H9 (cell line): Measurements from ENCODE around the gene FOSL2. TPM values are rescaled to one million over a fixed set of nuclear protein-coding genes. Genes with fewer than 3 reads are reported as not detected.

ENCODE experiments used
- DNase-seq: peaks from one replicate; pipeline ENCODE4 v3.0.0-alpha.2; 2017
- H2AFZ ChIP-seq: one replicate; pipeline ENCODE4 v1.6.1; 2013; ENCODE audit warnings: mild to moderate bottlenecking, low read length, control low read depth, moderate library complexity
- H2AK5ac ChIP-seq: 2 replicates; pipeline ENCODE4 v1.6.1; 2013; ENCODE audit warnings: low read length, control low read depth, mixed read lengths; ENCODE audit not compliant: insufficient read length
- H2BK120ac ChIP-seq: one replicate; pipeline ENCODE4 v1.6.1; 2013; ENCODE audit warnings: low read depth, mild to moderate bottlenecking, low read length, control low read depth, inconsistent platforms; ENCODE audit not compliant: poor library complexity, severe bottlenecking
- H2BK12ac ChIP-seq: 2 replicates; pipeline ENCODE4 v1.6.1; 2013; ENCODE audit warnings: low read length, control low read depth, mixed read lengths, low read depth; ENCODE audit not compliant: insufficient read length
- H2BK15ac ChIP-seq: 2 replicates; pipeline ENCODE4 v1.6.1; 2013; ENCODE audit warnings: low read depth, low read length, control low read depth
- H2BK20ac ChIP-seq: one replicate; pipeline ENCODE4 v1.6.1; 2013; ENCODE audit warnings: low read depth, mild to moderate bottlenecking, low read length, control low read depth, inconsistent platforms; ENCODE audit not compliant: poor library complexity, severe bottlenecking
- H2BK5ac ChIP-seq: 2 replicates; pipeline ENCODE4 v1.6.1; 2013; ENCODE audit warnings: low read length, control low read depth, mixed read lengths; ENCODE audit not compliant: insufficient read length
- H3K14ac ChIP-seq: 2 replicates; pipeline ENCODE4 v1.6.1; 2013; ENCODE audit warnings: low read length, control low read depth; ENCODE audit not compliant: insufficient read depth
- H3K18ac ChIP-seq: 2 replicates; pipeline ENCODE4 v1.6.1; 2013; ENCODE audit warnings: low read depth, mild to moderate bottlenecking, mixed read lengths, low read length, control low read depth; ENCODE audit not compliant: insufficient read length
- H3K23ac ChIP-seq: 2 replicates; pipeline ENCODE4 v1.6.1; 2013; ENCODE audit warnings: low read length, control low read depth, mixed read lengths, low read depth; ENCODE audit not compliant: insufficient read length
- H3K23me2 ChIP-seq: 2 replicates; pipeline ENCODE4 v1.6.1; 2013; ENCODE audit warnings: low read depth, mild to moderate bottlenecking, mixed read lengths, low read length, control low read depth; ENCODE audit not compliant: insufficient read length, poor library complexity, severe bottlenecking
- H3K27ac ChIP-seq: 2 replicates; pipeline ENCODE4 v1.5.1; 2013; ENCODE audit warnings: low read length, control low read depth, mixed read lengths, low read depth; ENCODE audit not compliant: insufficient read length
- H3K27me3 ChIP-seq: 2 replicates; pipeline ENCODE4 v1.6.1; 2013; ENCODE audit warnings: low read length, control low read depth, inconsistent platforms; ENCODE audit not compliant: insufficient read depth
- H3K4ac ChIP-seq: 2 replicates; pipeline ENCODE4 v1.6.1; 2013; ENCODE audit warnings: low read depth, mild to moderate bottlenecking, control low read depth, inconsistent platforms, low read length, moderate library complexity
- H3K4me1 ChIP-seq: 2 replicates; pipeline ENCODE4 v1.6.1; 2013; ENCODE audit warnings: low read length, control low read depth, inconsistent platforms; ENCODE audit not compliant: insufficient read depth
- H3K4me2 ChIP-seq: 2 replicates; pipeline ENCODE4 v1.6.1; 2013; ENCODE audit warnings: low read length, control low read depth, mixed read lengths; ENCODE audit not compliant: insufficient read length, insufficient read depth
- H3K56ac ChIP-seq: 2 replicates; pipeline ENCODE4 v1.6.1; 2013; ENCODE audit warnings: low read depth, mild to moderate bottlenecking, mixed read lengths, low read length, control low read depth; ENCODE audit not compliant: insufficient read length
- H3K79me1 ChIP-seq: 2 replicates; pipeline ENCODE4 v1.6.1; 2013; ENCODE audit warnings: low read depth, mild to moderate bottlenecking, moderate library complexity, low read length, control low read depth, inconsistent platforms; ENCODE audit not compliant: insufficient read depth, poor library complexity, severe bottlenecking
- H3K79me2 ChIP-seq: 2 replicates; pipeline ENCODE4 v1.6.1; 2013; ENCODE audit warnings: low read length, control low read depth, inconsistent platforms; ENCODE audit not compliant: insufficient read depth
- H3K9ac ChIP-seq: 2 replicates; pipeline ENCODE4 v1.6.1; 2013; ENCODE audit warnings: low read length, control low read depth, mixed read lengths; ENCODE audit not compliant: insufficient read length; ENCODE audit errors: extremely low read depth
- H3K9me3 ChIP-seq: one replicate; pipeline ENCODE4 v1.6.1; 2013; ENCODE audit warnings: low read depth, low read length, inconsistent platforms; ENCODE audit not compliant: control insufficient read depth
- H3T11ph ChIP-seq: one replicate; pipeline ENCODE4 v1.6.1; 2013; ENCODE audit warnings: mild to moderate bottlenecking, low read length, control low read depth, inconsistent platforms
- H4K20me1 ChIP-seq: one replicate; pipeline ENCODE4 v1.6.1; 2013; ENCODE audit not compliant: control insufficient read depth, insufficient read length, insufficient read depth
- H4K5ac ChIP-seq: 2 replicates; pipeline ENCODE4 v1.6.1; 2013; ENCODE audit warnings: low read depth, mild to moderate bottlenecking, mixed read lengths, low read length, control low read depth; ENCODE audit not compliant: insufficient read length
- H4K8ac ChIP-seq: replicated peaks from 2 replicates; pipeline ENCODE4 v1.6.1; 2013; ENCODE audit warnings: low read length, control low read depth, mixed read lengths, low read depth; ENCODE audit not compliant: insufficient read length
- H4K91ac ChIP-seq: 2 replicates; pipeline ENCODE4 v1.6.1; 2013; ENCODE audit warnings: low read depth, mild to moderate bottlenecking, moderate library complexity, mixed read lengths, low read length, control low read depth; ENCODE audit not compliant: insufficient read length
- H3K27ac Mint-ChIP-seq, 3 experiments: 2 replicates in 2 of 3; 3 replicates in 1 of 3; pipeline ENCODE4 v1.8.0; 2020 to 2021; ENCODE audit warnings: mixed read lengths in 3 of 3, mild to moderate bottlenecking in 1 of 3, moderate library complexity in 1 of 3
- H3K27me3 Mint-ChIP-seq: 2 replicates; pipeline ENCODE4 v1.8.0; 2021; ENCODE audit warnings: low read depth, mild to moderate bottlenecking, moderate library complexity, mixed read lengths
- H3K36me3 Mint-ChIP-seq, 3 experiments: 2 replicates in 2 of 3; 3 replicates in 1 of 3; pipeline ENCODE4 v1.8.0; 2020 to 2021; ENCODE audit warnings: low read depth in 3 of 3, mixed read lengths in 3 of 3; ENCODE audit not compliant: insufficient read depth in 1 of 3
- H3K4me1 Mint-ChIP-seq, 2 experiments: 2 replicates each; pipeline ENCODE4 v1.8.0; 2020; ENCODE audit warnings: mixed read lengths in 2 of 2
- H3K4me3 Mint-ChIP-seq, 2 experiments: 2 replicates in 1 of 2; 3 replicates in 1 of 2; pipeline ENCODE4 v1.8.0; 2020 to 2021; ENCODE audit warnings: mild to moderate bottlenecking in 2 of 2, mixed read lengths in 2 of 2, moderate library complexity in 1 of 2
- H3K9me3 Mint-ChIP-seq, 2 experiments: 2 replicates in 1 of 2; 3 replicates in 1 of 2; pipeline ENCODE4 v1.8.0; 2020; ENCODE audit warnings: mild to moderate bottlenecking in 2 of 2, mixed read lengths in 2 of 2, moderate library complexity in 1 of 2
- WGBS: extraction: QIAGEN DNeasy Blood & Tissue Kit; methylation state at CpG from one replicate; pipeline ENCODE4 v1.1.7; 2013; ENCODE audit warnings: missing lambda C conversion rate, low lambda C conversion rate, mixed read lengths; ENCODE audit not compliant: insufficient read length; ENCODE audit errors: extremely low coverage; 5-methylcytosine and 5-hydroxymethylcytosine counted together
- total RNA-seq: library from RNA; stranded (reverse); gene quantifications from 2 replicates; pipeline ENCODE4 v1.2.1, GENCODE V29; 2021
- TF ChIP-seq, protein P1 (sequence below): fragments of 200-600 bp; sonication (generic); conservative IDR thresholded peaks from 3 replicates; pipeline ENCODE4 v1.8.0; 2021; ENCODE audit warnings: antibody characterized with exemption, mild to moderate bottlenecking

Gene FOSL2
- total RNA-seq, 1 experiment from 2014 or later: 7.4 TPM

DNA sequence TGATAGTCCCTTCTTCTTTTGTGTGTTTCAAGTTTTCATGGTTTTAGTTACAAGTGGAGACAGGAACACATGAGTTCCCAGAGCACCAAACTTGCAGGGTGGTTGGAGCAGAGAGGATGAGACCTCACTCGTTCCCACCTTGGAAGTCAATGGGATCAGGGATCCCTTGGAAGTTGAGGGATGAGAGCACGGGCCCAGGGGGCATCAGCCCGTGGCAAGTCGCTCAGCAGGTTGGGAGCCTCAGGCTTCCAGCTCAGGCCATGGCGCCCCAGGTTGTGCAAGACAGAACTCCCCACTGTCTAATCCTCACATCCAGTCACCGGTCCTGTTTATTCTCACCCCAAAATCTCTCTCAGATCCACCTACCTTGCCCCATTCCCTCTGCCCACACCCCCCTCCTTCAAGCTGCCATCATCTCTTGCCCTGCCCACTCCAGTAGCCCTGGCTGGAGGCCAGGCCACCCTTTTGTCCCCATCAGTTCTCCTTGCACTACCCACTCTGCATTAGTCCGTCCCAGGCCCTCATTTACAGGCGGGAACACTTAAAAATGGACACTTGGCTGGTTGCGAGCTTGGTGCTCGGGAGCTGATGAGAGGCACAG, 37.6 kb upstream of the FOSL2 start:
- Histone ChIP-seq H3K9ac (no peak overlapping the region), H3K14ac (no peak overlapping the region), H2BK12ac (no peak overlapping the region), H4K5ac (no peak overlapping the region), H3K9me3 (no peaks in the 10 kb centered on the region), H2BK20ac (no peak overlapping the region), H3K4ac (no peak overlapping the region), H4K91ac (no peak overlapping the region), H3K79me2 (no peaks in the 10 kb centered on the region), H3K56ac (no peak overlapping the region), H2AFZ (no peak overlapping the region), H3T11ph (no peak overlapping the region), H3K4me2 (no peak overlapping the region), H3K4me1 (no peaks in the 10 kb centered on the region), H3K27ac (no peak overlapping the region), H4K20me1 (no peaks in the 10 kb centered on the region), H2AK5ac (no peak overlapping the region), H4K8ac (no peak overlapping the region), H3K79me1 (no peaks in the 10 kb centered on the region), H3K27me3 (no peaks in the 10 kb centered on the region), H2BK15ac (no peak overlapping the region), H2BK120ac (no peak overlapping the region), H3K23ac (no peak overlapping the region), H3K18ac (no peak overlapping the region), H3K23me2 (no peaks in the 10 kb centered on the region), H2BK5ac (no peak overlapping the region)
- Mint-ChIP-seq H3K27me3 (no peaks in the 10 kb centered on the region; the same call in 1 of the 2 replicates), H3K4me1 (peaks cover 6 to 17% of the 10 kb centered on the region in 2 experiments), H3K9me3 (no peaks in the 10 kb centered on the region), H3K36me3 (no peaks in the 10 kb centered on the region; a peak in 2 of 7 replicates), H3K27ac (peak overlapping the region in 1 of 3 experiments; percentile 57; a peak in 1 of 7 replicates), H3K4me3 (no peak overlapping the region)
- DNase-seq: no peak
- no CpG with 5 or more reads among the region's 10 CpGs for WGBS
- TF ChIP-seq, protein P1, sequence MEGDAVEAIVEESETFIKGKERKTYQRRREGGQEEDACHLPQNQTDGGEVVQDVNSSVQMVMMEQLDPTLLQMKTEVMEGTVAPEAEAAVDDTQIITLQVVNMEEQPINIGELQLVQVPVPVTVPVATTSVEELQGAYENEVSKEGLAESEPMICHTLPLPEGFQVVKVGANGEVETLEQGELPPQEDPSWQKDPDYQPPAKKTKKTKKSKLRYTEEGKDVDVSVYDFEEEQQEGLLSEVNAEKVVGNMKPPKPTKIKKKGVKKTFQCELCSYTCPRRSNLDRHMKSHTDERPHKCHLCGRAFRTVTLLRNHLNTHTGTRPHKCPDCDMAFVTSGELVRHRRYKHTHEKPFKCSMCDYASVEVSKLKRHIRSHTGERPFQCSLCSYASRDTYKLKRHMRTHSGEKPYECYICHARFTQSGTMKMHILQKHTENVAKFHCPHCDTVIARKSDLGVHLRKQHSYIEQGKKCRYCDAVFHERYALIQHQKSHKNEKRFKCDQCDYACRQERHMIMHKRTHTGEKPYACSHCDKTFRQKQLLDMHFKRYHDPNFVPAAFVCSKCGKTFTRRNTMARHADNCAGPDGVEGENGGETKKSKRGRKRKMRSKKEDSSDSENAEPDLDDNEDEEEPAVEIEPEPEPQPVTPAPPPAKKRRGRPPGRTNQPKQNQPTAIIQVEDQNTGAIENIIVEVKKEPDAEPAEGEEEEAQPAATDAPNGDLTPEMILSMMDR: no peak
